GM12801 (cell line): ENCODE results near the gene TRAK2.

Experiments
- TF ChIP-seq, protein P1 (sequence below): IDR thresholded peaks from one replicate; pipeline ENCODE4 v1.5.1; 2011; ENCODE audit warnings: control low read depth; ENCODE audit not compliant: insufficient read length; ENCODE audit errors: extremely low read depth

TRAK2 gene

DNA sequence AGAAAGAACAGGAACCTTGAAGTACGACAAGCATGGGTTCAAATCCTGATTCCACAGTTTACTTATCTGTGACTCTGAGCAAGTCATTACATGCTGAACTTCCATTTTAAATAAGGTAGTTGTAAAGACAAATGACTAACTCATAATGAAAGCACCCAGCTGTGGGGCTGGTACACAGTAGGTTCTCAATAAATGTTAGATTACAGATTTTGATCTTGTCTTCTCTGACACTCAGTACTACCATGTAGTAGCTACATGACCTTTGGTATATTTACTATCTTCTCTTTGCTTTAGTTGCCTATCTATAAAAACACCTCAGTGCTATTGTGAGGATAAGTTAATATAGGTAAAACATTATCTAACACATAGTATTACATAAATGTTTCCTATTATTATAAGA lies 3.2 kb downstream of the TRAK2 start:
- TF ChIP-seq, protein P1, sequence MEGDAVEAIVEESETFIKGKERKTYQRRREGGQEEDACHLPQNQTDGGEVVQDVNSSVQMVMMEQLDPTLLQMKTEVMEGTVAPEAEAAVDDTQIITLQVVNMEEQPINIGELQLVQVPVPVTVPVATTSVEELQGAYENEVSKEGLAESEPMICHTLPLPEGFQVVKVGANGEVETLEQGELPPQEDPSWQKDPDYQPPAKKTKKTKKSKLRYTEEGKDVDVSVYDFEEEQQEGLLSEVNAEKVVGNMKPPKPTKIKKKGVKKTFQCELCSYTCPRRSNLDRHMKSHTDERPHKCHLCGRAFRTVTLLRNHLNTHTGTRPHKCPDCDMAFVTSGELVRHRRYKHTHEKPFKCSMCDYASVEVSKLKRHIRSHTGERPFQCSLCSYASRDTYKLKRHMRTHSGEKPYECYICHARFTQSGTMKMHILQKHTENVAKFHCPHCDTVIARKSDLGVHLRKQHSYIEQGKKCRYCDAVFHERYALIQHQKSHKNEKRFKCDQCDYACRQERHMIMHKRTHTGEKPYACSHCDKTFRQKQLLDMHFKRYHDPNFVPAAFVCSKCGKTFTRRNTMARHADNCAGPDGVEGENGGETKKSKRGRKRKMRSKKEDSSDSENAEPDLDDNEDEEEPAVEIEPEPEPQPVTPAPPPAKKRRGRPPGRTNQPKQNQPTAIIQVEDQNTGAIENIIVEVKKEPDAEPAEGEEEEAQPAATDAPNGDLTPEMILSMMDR, result no peak

DNA sequence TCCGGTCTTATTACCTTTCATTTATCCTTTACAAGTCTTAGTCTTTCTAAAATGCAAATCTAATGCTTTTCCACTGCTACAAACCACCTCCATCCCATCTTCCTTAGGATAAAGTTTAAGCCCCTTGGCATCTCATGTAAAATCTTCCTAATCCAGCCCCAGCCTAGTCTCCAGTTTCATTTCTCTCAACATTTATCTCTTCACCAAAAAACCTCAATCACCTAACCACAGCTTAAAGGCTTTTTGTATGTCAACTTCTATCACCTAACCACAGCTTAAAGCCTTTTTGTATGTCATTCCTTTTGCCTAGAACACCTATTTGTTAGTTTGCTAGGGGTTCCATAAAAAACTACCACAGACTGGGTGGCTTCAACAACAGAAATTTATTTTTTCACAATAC lies 4.2 kb downstream of the TRAK2 start:
- TF ChIP-seq, protein P1, result no peak

GRCh38 chr2:201444746-201445465 lies 6.4 kb downstream of the TRAK2 start:
- TF ChIP-seq, protein P1, result no peak

GRCh38 chr2:201441409-201441808 lies 9.8 kb downstream of the TRAK2 start:
- TF ChIP-seq, protein P1, result no peak

GRCh38 chr2:201440182-201440581 lies 11.1 kb downstream of the TRAK2 start:
- TF ChIP-seq, protein P1, result no peak

DNA sequence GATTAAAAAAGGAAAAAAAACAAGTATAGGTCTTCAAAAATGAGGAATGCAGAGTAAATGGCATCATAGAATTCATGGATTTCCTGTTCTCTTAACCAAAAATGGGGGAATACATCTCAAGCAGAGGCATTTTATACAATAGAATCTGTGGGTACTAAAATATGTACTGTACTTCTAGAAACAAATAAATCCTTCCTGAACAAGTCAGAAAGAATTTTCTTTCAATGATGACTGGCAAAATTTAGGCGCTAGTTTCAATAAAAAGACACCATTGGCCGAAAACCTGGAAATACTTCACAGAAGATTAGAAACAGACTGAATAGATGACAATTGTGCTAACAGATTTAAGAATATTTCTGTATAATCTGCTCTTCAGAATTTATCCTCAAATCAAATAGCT lies 15.1 kb downstream of the TRAK2 start:
- TF ChIP-seq, protein P1, result no peak

GRCh38 chr2:201433394-201433995 lies 17.8 kb downstream of the TRAK2 start:
- TF ChIP-seq, protein P1, result no peak
